Kidney (tissue), 14 donors: ENCODE data around the gene ARID1B. TPM values are rescaled to one million over a fixed set of nuclear protein-coding genes. Genes with fewer than 3 reads are reported as not detected.

Experiments
- DNase-seq, 5 donors: peaks; one replicate each; pipeline ENCODE4 v3.0.0-alpha.2; 2013 to 2020
- FAIRE-seq: peaks from 2 replicates; lab custom pipeline; 2012; peaks lifted over from hg19 to GRCh38; lab: Jason Lieb, UNC
- H3K27ac ChIP-seq, 2 donors: one replicate each; pipeline ENCODE4 v1.7.0; 2013; ENCODE audit warnings: low read depth in 2 of 2, low read length in 2 of 2, inconsistent platforms in 1 of 2
- H3K27me3 ChIP-seq: one replicate; pipeline ENCODE4 v1.7.1; 2013; ENCODE audit warnings: low read length, inconsistent platforms; ENCODE audit not compliant: control insufficient read depth, insufficient read depth
- H3K36me3 ChIP-seq, 3 donors: one replicate each; pipeline versions ENCODE4 v1.7.0 to v1.7.1; 2013; ENCODE audit warnings: low read length in 3 of 3, control low read depth in 1 of 3, inconsistent platforms in 1 of 3; ENCODE audit not compliant: insufficient read depth in 3 of 3, control insufficient read depth in 2 of 3
- H3K4me1 ChIP-seq, 3 donors: one replicate each; pipeline versions ENCODE4 v1.7.0 to v1.7.1; 2013; ENCODE audit warnings: low read length in 3 of 3, inconsistent platforms in 1 of 3, low read depth in 1 of 3; ENCODE audit not compliant: control insufficient read depth in 2 of 3, insufficient read depth in 2 of 3
- H3K4me3 ChIP-seq, 3 donors: one replicate each; pipeline versions ENCODE4 v1.7.0 to v1.8.1; 2013; ENCODE audit warnings: low read length in 3 of 3, control low read depth in 1 of 3, inconsistent platforms in 1 of 3
- H3K9ac ChIP-seq, 3 donors: one replicate each; pipeline versions ENCODE4 v1.7.0 to v1.7.1; 2013; ENCODE audit warnings: low read length in 3 of 3, control low read depth in 1 of 3, inconsistent platforms in 1 of 3
- H3K9me3 ChIP-seq, 3 donors: one replicate each; pipeline versions ENCODE4 v1.7.0 to v1.7.1; 2013; ENCODE audit warnings: low read length in 3 of 3, control low read depth in 1 of 3, inconsistent platforms in 1 of 3; ENCODE audit not compliant: control insufficient read depth in 2 of 3, insufficient read depth in 1 of 3
- intact Hi-C: fragments of 100-400 bp; cut with DNase I; formaldehyde crosslinking; loops from one replicate; pipeline ENCODE4 v1.11.1; 2022
- polyA plus RNA-seq: library from polyadenylated mRNA; stranded (reverse); fragments of 350-450 nt; fragmentation: Illumina TruSeq; extraction: RNeasy Lipid Tissue Mini Kit (QIAGEN cat#74804); gene quantifications from one replicate; pipeline ENCODE4 v1.2.3, GENCODE V29; 2014; ENCODE audit warnings: low read depth, low replicate concordance; ENCODE audit not compliant: insufficient read depth
- total RNA-seq: library from RNA; stranded (reverse); fragmentation: NEBNext Ultra II Directional; extraction: Animal tissue kit (Norgen Biotek cat#: 25700); gene quantifications from one replicate; pipeline ENCODE4 v1.2.1, GENCODE V29; 2021
- TF ChIP-seq, protein P1 (sequence below): IDR thresholded peaks from 3 replicates; pipeline ENCODE4 v1.5.1; 2012; ENCODE audit warnings: mild to moderate bottlenecking, moderate library complexity, borderline replicate concordance; ENCODE audit not compliant: insufficient read depth; ENCODE audit errors: extremely low read depth
- donor health status: control.
- donor health status: control.
- donor health status: control.
- donor health status: control.
- donor health status: control.
- donor health status: DM: yes; HTN: yes; CAD: no.
- donor health status: Normal renal cell carcinoma (clear cell type).

Gene ARID1B
- total and polyA plus RNA-seq, 2 donors from 2014 or later = 16.4 to 110 TPM

DNA sequence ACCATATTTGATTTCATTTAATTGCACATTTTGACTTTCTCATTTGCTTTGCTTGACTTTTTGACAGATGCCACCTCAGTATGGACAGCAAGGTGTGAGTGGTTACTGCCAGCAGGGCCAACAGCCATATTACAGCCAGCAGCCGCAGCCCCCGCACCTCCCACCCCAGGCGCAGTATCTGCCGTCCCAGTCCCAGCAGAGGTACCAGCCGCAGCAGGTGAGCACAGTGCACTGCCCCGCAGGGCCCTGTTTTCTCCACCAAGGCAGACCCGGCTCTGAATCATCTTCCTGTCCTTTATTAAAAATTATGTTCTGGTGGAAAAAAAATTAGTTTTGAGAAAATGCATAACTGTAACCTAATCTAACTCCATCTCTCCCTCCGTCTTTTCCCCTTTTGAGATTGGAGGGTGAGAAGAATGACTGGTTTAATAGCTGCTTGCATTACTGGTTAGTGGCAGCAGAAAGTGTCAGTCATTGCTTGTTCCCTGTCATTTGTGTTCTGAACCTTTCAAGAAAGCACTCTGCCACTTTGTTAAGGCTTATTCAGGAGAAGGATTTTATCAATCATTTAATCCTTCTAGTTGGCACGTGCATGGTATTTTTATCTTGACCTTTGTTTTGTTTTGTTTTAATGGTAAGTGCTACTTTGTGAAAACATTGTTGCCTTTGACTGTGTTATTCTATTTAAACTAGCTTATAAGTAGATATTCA, 124.3 kb downstream of the ARID1B start:
- FAIRE-seq = no peak
- H3K4me3 ChIP-seq = no peak overlapping the region
- DNase-seq = no peak
- no peaks in the 10 kb centered on the region for H3K36me3 ChIP-seq
- H3K27ac ChIP-seq = no peak overlapping the region
- TF ChIP-seq, protein P1, sequence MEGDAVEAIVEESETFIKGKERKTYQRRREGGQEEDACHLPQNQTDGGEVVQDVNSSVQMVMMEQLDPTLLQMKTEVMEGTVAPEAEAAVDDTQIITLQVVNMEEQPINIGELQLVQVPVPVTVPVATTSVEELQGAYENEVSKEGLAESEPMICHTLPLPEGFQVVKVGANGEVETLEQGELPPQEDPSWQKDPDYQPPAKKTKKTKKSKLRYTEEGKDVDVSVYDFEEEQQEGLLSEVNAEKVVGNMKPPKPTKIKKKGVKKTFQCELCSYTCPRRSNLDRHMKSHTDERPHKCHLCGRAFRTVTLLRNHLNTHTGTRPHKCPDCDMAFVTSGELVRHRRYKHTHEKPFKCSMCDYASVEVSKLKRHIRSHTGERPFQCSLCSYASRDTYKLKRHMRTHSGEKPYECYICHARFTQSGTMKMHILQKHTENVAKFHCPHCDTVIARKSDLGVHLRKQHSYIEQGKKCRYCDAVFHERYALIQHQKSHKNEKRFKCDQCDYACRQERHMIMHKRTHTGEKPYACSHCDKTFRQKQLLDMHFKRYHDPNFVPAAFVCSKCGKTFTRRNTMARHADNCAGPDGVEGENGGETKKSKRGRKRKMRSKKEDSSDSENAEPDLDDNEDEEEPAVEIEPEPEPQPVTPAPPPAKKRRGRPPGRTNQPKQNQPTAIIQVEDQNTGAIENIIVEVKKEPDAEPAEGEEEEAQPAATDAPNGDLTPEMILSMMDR = no peak
- no peaks in the 10 kb centered on the region for H3K27me3 ChIP-seq
- H3K9me3 ChIP-seq = no peaks in the 10 kb centered on the region
- intact Hi-C loops = no loop called here
- H3K9ac ChIP-seq = no peak overlapping the region
- H3K4me1 ChIP-seq = peaks cover 0 to 7% (median 3%) of the 10 kb centered on the region in 3 donors

DNA sequence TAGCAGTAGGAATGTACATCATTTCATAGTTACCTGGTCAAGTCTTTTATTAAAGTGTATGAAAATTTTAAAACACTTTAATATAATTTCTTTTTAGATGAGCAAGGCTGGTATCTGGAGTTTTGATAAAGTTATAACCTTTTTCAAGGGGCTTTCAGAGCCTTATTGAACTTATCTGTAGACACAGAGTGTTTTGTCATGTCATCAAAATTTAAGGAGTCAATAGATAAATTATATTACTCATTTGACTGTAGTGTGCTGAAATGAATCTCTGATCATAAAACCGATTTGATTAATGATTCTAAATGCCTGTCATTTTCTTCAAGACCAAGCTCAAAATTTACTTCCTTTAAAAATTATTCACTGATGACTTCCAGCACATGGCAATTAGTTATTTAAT, 125.6 kb downstream of the ARID1B start:
- no peaks in the 10 kb centered on the region for H3K27me3 ChIP-seq
- intact Hi-C loops = no loop called here
- FAIRE-seq = no peak
- no peak overlapping the region for H3K27ac ChIP-seq
- H3K9me3 ChIP-seq = no peaks in the 10 kb centered on the region
- TF ChIP-seq, protein P1 = no peak
- H3K4me1 ChIP-seq = peaks cover 0 to 7% (median 3%) of the 10 kb centered on the region in 3 donors
- H3K36me3 ChIP-seq = no peaks in the 10 kb centered on the region
- DNase-seq = no peak
- H3K9ac ChIP-seq = no peak overlapping the region
- no peak overlapping the region for H3K4me3 ChIP-seq

DNA sequence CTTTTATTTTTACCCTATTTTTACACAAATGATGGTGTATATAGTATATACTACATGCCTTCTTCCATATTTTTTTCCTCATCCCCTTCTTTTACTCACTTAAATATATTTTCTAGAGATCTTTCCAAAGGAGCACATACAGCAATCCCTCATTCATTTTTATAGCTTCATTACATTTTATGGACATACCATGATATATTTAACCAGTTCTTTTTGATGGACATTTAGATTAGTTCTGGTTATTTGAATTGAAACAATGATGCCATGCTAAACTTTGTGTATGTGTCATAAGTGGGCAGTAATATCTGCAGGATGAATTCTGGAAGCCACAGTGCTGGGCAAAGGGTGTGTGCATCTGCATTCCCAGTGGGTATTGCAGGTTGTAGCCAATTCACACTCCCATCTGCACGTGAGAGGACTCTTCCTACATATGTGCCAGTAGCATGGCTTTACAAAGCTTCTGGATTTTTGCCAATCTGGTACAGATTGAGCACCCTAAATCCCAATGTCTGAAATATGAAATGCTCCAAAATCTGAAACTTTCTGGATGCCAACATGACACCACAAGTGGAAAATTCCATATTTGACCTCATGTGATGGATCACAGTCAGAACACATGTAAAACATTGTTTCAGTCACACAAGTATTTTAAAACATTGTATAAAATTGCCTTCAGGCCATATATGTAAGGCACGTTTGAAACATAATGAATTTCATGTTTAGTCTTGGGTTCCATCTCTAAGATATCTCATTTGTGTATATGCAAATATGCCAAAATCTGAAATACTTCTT, 127.2 kb downstream of the ARID1B start:
- H3K4me1 ChIP-seq = peaks cover 0 to 4% (median 3%) of the 10 kb centered on the region in 3 donors
- no peak overlapping the region for H3K27ac ChIP-seq
- intact Hi-C loops = no loop called here
- H3K9ac ChIP-seq = no peak overlapping the region
- H3K27me3 ChIP-seq = no peaks in the 10 kb centered on the region
- no peaks in the 10 kb centered on the region for H3K9me3 ChIP-seq
- H3K4me3 ChIP-seq = no peak overlapping the region
- TF ChIP-seq, protein P1 = no peak
- FAIRE-seq (no peak), DNase-seq (no peak)
- no peaks in the 10 kb centered on the region for H3K36me3 ChIP-seq
